HG03442 (cell line): ENCODE measurements around the gene USP43.

Experiments
- ATAC-seq: cut with Tn5 transposase; IDR thresholded peaks from one replicate; pipeline ENCODE4 v1.9.1; 2021; ENCODE audit warnings: mild to moderate bottlenecking, moderate library complexity; ENCODE audit not compliant: unreplicated experiment

USP43 gene

DNA sequence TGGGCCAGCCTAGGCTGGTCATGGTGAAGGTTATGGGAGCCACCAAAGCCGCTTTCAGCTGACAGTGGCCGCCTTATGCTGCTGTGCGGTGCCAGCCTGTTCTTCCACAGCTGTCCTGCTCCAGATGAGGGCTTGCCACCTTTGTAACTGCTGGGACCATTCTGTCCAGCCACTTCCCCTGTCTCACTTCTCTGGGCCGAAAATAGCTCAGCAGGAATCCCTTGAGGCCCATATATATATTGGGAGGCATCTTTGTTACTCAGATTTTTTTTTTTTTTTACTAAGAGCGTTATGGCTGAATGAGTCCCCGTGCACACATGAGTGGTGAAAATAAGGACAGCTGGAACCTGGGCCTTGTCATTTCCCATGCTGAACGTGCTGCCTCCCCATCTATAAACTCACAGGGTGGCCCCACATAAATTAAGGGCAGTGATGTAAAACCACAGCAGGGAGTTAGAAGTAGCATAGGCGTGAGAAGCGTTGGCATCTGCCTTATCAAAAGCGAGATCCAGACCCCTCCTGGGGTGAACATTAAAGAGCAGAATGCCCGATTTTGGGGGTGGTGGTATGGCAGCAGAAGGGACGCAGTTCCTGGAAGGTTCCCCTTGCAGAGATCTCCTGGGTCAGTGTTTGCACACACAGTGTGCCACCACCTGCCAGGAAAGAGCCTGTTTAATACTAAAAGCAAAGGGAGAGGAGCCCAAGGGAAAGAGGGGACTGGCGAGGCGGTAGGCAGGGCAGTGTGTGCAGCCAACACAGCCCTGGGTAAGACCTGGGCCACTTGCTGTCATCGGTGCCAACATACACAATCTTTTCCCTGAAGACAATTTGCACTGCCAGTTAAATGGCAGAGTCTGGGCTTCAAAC lies 57.8 kb downstream of the USP43 start:
- ATAC-seq, result no peak

DNA sequence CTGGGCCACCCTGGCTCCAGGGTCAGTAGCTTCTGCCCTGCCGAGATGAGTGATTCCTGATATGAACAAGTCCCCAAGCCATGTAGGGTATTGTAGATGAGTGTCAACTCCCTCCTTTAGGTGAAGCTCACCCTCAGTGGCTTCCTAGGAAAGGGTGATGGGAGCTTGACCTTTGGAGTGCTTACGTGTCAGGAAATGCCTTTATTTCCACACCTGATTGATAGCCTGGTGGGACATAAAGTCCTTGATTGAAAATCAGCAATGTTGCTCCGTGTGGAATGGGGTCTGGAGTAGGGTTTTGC lies 58.4 kb downstream of the USP43 start:
- no peak for ATAC-seq

DNA sequence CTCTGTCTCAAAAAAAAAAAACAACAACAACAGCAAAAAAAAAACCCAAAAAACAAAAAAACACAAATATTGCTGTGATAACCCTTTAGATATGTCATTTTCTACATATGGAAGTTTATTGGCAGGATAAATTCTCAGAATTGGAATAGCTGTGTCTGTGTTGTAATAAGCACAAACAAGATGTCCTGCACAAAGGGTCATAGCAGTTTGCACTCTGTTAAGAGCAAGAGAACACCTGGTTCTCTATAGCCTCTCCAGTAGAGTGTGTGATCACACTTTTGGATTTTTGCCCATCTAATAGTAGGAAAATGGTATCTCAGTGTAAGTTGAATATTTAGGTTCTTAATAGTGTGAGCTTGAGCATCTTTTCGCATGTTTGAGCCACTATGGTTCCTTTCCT lies 60.4 kb downstream of the USP43 start:
- ATAC-seq, result no peak

DNA sequence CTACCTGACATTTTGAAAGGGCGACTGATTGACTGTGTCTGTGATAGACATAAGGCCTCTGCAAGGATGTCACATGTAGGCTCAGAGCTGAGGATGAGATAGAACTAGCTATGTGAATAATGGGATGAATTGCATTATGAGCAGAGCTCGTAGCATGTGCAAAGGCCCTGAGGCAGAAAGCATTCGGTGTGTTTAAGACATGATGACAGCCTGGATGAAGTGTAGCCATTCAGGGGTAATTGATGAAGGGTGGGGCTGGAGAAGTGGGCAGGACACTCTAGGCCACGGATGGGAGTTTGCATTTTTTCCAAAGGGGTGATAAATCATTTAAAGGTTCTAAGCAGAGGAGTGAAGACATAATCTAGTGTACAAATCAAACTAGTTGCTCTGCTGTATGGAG lies 62.6 kb downstream of the USP43 start:
- no peak for ATAC-seq

DNA sequence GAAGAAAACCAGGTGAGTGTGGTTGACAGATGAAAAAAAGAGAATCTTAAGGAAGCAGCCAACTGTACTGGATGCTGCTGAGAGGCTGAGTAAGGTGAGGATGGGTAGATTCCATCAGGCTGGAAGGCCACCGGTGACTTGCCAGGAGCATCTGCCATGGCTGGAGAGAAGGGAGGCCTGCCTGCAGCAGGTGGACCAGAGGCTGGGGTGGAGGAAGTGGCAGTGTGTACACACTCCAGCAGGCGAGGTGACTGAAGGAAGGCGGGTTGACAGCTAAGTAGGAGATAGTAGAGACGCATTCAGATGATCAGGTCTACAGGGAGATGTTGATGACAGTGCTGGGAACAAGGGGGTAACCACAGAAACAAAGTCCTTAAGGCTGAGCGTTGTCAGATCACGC lies 69.5 kb downstream of the USP43 start:
- ATAC-seq, result no peak

DNA sequence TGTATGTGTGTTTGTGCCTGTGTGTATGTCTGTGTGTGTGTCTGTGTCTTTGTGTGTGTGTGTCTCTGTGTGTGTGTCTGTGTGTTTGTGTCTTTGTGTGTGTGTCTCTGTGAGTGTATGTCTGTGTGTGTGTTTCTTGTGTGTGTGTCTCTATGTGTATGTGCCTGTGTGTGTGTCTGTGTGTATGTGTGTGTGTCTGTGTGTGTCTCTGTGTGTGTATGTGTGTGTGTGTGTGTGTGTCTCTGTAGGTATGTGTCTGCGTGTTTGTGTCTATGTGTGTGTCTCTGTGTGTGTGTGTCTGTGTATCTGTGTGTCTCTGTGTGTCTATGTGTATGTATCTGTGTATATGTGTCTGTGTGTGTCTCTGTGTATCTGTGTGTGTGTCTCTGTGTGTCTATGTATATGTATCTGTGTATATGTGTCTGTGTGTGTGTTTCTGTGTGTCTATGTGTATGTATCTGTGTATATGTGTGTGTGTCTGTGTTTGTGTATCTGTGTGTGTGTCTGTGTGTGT lies 70.2 kb downstream of the USP43 start:
- ATAC-seq, result no peak

DNA sequence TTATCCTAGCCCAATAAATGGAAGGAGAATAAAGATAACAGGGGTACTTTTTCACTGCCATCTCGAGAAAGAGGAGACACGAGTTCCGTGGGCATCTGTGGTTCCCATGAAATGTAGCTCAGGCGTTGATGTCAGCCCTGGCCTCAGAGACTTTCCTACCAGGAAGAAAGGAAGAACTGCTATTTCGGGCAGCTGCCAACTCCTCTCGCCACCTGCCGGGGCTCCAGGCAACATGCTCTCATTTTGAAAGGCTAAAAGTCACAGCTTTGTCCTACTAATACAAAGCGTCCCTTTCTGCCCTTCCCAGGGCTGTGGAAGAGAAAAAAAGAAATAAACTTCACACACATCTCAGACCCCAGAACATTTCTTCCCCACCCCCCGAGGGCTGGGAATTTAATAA lies 80.3 kb downstream of the USP43 start:
- ATAC-seq, result no peak

DNA sequence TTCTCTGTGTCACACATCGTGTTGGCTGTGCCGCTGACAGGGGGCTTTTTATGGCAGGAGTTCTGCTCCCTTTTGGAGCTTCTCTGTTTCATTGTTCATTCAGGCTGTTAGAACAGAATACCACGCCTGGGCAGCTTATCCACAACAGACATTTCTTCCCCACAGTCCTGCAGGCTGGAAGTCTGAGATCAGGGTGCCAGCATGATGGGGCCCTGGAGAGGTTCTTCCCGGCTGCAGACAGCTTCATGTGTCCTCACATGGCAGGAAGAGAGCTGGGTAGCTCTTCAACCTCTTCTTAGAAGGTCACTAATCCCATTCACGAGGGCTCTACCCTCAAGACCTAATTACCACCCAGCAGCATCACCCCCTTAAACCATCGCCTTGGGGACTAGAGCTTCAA lies 81.0 kb downstream of the USP43 start:
- ATAC-seq, result no peak

DNA sequence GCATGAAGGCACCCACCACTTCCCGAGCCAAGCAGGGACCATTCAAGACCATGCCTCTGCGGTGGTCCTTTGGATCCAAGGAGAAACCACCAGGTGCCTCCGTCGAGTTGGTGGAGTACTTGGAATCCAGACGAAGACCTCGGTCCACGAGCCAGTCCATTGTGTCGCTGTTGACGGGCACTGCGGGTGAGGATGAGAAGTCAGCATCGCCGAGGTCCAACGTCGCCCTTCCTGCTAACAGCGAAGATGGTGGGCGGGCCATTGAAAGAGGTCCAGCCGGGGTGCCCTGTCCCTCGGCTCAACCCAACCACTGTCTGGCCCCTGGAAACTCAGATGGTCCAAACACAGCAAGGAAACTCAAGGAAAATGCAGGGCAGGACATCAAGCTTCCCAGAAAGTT lies 82.7 kb downstream of the USP43 start:
- ATAC-seq, result no peak

DNA sequence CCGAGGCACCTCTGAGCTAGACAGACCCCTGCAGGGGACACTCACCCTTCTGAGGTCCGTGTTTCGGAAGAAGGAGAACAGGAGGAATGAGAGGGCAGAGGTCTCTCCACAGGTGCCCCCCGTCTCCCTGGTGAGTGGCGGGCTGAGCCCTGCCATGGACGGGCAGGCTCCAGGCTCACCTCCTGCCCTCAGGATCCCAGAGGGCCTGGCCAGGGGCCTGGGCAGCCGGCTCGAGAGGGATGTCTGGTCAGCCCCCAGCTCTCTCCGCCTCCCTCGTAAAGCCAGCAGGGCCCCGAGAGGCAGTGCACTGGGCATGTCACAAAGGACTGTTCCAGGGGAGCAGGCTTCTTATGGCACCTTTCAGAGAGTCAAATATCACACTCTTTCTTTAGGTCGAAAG lies 83.2 kb downstream of the USP43 start:
- no peak for ATAC-seq

DNA sequence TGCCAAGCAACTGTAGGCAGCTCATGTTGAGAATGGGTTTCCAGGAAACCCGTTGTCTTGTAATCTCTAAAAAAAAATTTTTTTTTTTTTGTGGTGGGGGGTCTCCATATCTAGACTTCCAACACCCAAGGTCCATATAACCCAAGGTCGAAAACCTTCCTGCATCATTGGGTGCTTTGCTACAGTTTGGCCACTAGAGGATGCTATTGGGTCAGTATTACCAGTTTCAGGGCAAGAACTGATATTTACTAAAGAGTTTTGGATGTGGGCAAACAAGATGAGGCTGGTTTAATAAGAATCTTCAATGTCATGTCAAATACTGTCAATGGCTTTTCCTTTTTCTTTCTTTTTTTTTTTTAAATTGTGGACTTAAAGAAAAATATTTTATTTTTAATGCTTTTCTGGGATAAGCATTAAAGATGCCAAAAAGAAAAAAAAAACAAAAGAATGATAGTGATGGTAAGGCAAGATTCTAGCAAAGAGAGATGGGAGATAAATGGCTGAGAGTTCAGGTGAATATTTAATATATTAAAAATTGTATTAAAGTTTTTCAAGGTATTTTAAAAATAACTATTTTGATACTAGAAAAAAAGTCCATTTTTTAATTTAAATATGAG lies 83.8 kb downstream of the USP43 start:
- no peak for ATAC-seq

DNA sequence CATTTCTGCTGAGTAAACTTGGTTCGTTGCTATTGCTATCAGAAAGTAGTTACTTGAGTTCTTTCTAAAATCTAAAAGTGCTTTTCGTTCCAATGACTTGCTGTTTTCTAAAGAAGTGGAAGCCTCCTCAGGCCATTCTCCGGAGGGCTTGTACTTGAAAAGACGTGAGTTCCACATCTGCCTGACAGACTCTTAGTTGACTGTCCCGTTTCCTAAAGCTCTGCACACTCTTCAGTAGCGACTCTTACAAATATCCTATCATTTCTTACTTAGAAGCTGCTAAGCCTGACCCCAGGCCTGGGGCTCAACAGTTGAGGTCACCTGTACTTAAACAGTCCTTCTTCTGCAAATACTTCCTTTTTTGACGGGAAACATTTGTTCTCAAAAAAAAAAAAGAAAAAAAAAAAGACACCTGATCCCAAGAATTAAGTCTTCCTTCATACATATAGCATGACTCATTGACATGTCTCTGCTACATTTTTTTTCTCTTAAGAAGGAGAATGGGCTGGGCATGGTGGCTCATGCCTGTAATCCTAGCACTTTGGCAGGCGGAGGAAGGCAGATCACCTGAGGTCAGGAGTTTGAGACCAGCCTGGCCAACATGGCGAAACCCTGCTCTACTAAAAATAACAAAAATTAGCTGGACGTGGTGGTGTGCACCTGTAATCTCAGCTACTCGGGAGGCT lies 84.6 kb downstream of the USP43 start:
- no peak for ATAC-seq

DNA sequence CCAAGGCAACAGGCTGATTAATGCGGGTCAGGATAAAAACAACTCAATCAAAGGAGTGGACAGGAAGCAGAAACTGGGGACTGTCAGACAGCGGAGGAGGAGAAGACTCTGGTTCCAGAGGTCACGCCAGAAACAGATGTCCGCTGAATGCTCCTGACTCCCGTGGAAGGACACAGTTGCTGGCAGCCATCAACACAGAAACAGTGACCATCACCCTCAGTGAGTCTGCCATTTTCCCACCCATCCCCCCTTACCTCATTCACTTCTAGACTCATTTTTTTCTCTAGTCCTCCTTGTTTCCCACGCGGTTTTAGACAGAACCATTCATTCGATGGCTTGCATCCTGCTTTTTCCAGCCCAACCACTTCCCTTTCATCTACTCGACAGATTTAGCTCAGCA lies 105.2 kb downstream of the USP43 start:
- ATAC-seq, result no peak

DNA sequence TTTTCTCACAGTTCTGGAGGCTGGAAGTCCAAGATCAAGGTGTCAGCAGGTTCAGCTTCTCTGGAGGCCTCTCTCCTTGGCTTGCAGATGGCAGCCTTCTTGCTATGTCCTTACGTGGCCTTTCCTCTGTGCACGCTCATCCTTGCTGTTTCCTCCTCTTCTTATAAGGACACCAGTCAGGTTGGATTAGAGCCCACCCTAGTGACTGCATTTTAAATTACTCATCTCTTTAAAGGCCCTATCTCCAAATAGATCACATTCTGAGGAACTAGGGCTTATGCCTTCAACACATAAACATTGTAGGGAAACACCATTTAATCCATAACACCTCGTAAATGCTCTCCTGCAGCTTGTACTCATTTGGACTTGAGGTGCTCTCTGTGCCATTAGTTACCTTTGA lies 109.8 kb downstream of the USP43 start:
- ATAC-seq, result no peak

DNA sequence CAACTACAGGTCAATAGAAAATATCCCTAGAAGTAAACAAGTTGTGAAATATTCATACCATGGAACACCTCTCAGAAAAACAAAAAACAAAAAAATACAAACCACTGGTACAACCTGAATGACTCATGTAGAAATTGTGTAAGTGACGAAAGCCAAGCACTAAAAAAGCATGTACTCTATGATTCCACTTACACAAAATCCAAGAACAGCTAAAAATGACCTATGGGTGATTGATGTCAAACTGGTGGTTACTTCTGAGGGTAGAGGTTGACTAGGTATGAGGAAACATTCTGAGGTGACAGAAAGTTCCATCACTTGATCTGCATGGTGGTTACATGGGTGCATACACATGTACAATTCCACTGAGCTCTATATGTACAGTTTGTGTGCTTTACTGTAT lies 114.9 kb downstream of the USP43 start:
- no peak for ATAC-seq

DNA sequence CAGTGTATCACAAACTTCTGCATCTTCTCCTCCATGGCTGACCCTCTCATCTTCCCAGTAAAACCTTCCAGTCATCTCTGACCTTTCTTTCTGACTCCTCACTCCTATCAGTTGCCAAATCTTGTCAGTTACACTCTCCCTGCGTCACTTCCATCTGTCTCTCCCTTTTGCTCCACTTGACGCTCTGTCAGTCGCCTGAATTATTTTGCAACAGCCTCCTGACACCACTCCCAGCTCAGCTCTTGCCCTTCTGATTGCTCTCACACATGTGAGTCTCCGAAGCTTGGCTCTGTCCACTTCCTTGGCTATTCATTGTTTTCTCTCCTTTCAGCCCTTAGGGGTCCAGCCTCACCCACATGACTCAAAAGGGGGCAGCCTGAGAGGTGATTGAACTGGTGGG lies 118.3 kb downstream of the USP43 start:
- ATAC-seq, result no peak

DNA sequence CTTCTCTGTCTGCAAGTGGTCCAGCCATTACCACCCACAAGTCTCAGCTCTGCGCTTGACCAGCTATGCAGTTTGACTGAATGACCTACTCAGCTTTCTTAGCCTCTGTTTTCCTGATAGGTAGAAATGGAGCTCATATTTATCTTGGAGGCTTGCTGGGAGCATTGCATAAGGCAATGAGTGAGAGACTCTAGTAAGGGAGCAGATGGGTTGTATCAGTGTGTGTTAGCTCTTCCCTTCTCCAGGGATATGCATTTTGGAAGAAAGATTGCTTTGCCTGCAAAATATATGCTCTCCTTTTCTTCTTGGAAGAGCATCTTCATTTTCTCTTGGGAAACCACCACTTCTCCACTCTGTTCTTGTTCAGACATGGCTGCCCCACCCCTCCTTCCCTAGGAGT lies 120.0 kb downstream of the USP43 start:
- no peak for ATAC-seq

DNA sequence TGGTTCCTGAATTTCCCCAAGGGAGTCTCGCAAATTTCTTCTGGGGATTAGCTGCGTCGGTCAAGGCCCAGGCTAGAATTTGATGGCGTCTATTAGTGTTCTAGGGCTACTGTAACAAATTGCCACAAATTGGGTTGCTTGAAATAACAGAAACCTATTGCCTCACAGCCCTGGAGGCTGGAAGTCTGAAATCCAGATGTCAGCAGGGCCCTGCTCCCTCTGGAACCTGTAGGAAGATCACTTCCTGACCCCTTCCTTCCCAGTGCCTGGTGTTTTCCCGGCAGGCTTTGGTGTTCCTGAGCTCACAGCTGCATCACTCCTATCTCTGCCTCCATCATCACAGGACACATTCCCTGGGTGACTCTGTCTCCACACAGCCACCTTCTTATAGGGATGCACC lies 121.7 kb downstream of the USP43 start:
- ATAC-seq, result no peak

DNA sequence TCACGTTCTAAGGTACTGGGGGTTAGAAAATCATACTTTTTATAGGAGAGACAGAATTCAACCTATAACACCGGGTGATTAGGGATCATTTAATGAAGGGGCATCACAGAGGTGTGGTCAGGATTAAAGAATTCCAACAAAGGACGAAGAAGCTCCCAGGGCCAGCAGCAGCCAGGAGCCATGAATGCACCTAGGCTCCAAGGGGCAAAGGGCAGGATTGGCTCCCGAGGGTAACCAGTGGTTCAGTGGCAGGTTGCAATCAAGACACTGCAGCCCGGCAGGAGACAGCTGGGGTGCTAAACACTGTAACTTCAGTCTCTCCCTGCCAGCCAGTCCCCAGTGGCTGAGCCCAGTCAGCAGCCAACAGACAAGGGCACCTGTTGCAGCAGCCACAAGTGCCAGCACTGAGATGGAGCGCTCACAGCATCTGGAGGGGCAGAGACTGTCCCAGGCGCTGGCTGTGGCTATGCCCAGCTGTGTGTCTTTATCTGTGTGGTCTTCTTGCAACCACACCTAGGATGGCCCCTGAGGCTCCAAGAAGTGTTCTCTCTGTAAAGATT lies 122.2 kb downstream of the USP43 start:
- ATAC-seq, result no peak

DNA sequence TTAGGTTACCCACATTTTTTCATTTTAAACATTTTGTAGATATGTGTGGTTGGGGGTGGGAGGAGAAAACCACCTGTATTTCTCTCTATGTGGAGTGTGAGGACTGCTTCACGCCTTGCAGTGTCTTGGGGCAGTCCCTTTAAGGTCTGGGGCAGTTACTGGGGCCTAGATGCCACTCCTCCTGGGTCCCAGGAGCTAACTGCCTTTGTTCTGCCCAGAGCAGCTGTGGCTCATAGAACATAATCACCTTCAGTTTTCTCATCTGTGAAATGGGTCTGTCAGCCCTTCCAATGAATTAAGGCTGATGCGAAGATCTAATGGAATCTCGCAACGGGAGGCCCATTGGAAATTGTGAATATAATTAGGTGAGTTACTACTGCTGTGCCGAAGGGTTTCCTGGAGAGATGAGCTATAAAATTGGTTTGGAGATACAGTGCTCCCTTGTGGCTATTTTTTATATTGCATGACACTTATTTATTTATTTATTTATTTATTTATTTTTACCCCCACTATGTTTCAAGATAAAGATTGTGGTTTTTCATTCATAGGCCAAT lies 123.1 kb downstream of the USP43 start:
- ATAC-seq, result no peak

DNA sequence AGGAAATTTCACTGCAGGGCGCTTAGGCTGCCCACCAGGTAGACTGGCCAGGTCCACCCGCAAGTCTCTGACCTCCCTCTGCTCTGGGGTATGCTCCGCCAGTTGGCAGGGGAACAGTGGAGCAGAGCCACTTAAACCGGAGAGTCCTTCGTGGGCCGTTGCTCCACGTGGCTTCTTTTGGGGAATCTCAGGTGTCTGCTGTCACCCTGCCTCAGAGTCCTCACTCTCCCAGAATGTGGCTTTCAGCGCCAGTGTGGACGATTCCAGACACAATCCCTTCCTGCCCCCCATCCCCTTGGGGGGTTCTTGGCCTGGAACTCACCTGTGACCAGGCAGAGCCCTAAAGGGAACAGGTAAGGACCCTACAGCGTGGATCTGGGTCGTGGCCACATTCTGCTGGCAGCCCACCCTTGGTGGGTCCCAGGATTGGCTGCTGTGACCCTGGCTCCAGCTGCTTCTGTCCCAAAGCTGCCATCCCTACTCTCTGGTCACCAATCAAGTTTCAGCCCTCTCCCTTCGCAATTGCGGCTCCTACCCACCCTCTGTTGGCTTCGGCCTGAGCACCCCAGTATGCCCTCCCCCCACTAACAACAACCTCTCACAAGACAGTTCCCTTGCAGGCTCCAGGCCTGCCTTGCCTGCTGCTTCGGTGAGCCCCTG lies 123.8 kb downstream of the USP43 start:
- no peak for ATAC-seq
